HG03575 (cell line): ENCODE measurements around the gene ATP4A.
"Not testable (repeated sequence)": the region's sequence is repeated elsewhere in the genome, so short reads cannot be mapped to it uniquely, and the experiment has no call there.

Source experiments
- ATAC-seq: cut with Tn5 transposase; IDR thresholded peaks from one replicate; pipeline ENCODE4 v1.9.1; 2021; ENCODE audit not compliant: unreplicated experiment, insufficient number of reproducible peaks, low FRiP score; ENCODE audit errors: extremely low read depth

The ATP4A gene

DNA sequence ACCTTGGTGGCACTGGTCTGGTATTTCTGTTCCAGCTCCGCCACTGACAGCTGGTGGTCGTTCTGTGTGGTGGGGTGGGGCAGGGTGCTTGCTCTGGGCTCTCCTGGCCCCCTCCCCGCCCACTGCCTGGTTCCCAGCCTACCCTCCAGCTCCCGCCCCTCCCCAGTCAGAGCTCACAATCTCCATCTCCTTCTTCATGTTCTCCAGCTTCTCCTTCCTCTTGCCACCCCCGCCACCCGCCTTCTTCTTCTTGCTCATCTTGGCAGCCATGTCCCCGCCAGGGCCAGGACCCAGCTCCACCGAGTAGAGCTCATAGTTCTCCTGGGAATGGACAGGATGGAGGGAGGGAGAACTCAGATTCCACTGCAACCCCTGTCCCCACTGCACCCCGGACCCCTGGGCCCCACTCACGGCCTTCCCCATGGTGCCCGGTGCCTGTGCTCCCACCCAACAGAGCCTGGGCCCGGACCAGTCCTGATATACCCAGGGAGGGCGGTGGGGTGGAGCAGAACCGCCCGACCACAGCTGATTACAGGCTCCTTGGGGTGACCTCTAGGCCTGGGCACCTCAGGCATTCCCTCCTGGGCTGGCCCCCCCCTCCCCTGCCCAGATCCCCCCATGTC is at the start of gene ATP4A:
ATP4A (minus strand) TSS at position 452 of the 623 bp plus-strand sequence; CDS start at position 423, 29 bp downstream.
- no peak for ATAC-seq

DNA sequence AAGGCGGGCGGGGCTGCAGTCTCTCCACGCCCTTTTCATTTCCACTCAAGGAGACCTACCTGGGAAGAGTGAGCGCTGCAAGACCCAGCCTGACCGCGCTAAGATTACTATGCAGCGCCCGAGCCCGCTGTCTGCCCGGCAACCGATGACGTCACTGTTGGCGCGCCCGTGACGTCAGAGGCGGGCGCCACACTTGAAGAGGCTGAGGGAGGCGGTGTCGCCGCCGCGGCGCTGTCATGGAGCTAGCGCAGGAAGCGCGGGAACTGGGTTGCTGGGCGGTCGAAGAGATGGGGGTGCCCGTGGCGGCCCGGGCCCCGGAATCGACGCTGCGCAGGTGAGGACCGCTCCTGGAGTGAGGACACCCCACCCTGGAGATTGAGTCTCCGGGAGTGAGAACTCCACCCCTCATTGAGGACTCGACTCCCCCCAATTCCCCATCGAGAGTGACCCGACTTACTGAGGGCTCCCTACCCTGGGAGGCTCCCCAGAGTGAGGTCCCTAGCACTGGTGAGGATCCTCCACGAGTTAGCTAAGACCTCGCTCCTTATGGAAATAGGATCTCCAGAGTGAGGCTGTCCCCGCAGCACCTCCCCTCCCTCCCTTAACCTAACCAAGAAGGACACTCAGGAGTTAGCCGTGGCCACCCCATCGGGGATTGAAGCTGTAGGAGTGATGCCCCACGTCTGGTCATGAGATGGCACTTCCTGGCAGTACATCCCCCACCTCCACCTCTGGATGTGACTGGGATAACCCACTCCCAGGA is 49.3 kb upstream of the ATP4A start, which contains the start of gene HAUS5:
HAUS5 (plus strand) TSS at position 177 of the 763 bp plus-strand sequence; CDS start at position 237, 60 bp downstream.
- no peak for ATAC-seq

DNA sequence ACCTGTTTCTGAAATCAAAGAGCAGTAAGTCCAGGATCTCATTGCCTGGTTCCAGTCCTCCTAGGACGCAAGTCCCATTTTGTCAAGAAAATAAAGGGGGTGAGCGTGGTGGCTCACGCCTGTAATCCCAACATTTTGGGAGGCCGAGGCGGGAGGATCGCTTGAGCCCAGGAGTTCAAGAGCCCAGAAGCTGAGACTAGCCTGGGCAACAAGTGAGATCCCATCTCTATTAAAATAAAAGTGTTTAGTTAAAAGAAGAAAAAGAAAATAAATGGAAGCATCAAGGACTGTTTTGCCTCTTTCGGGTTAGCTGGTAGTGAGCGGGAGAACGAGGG is 48.7 kb upstream of the ATP4A start:
- ATAC-seq = no peak

DNA sequence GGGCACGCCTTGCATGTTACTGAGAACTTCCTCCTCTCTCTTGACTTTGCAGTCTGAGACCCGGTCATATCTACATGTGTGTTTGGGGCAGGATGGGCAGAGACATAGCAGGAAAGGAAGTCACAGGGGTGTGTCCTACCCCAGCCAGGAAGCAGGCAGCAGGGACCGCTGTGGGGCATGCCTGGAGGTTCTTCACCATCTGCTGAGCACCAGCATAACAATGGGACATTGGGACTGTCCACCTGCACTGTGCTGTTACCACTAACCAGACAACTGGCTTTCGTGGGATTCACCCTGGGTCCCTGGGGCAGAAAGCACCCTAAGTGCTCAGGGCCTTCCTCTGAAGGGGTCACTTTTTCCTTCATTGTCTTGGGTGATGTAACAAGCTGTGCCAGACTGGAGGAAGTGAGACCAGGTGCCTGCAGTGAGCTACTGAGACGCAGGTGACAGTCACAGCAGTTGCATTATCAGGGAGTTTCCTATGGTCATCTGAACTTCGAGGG is 46.4 kb upstream of the ATP4A start:
- no peak for ATAC-seq

DNA sequence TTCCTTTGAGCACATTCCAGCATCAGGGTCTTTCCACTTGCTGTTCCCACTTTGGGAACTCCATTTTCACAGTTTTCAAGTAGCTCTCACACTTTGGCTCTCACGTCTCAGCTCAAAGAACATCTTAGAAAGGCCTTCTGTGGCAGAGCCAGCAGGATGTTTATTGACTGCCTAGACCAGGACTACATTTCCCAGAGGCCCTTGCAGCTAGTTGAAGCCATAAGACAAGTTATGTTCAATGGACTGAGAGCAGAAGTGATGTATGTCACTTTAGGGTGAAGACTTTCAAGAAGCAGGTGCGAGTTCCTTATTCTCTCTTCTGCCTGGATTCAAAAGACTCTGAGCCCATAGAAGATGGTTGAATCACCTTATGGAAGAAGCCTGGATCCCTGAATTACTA is 44.8 kb upstream of the ATP4A start:
- ATAC-seq = no peak

DNA sequence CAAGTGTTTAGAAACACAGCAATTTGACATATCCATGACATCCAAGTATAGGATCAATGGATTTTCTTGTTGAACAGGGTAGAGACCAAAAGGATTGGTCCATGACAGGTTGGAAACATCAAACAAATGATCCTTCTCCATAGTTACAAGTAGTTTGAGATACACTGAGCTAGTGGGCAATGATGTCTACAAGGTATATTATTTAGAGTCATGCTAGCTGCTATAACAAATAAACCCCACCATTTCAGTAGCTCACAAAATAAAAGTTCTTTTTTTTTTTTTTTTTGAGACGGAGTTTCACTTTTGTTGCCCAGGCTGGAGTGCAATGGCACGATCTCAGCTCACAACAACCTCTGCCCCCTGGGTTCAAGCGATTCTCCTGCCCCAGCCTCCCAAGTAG is 44.2 kb upstream of the ATP4A start:
- ATAC-seq = no peak

DNA sequence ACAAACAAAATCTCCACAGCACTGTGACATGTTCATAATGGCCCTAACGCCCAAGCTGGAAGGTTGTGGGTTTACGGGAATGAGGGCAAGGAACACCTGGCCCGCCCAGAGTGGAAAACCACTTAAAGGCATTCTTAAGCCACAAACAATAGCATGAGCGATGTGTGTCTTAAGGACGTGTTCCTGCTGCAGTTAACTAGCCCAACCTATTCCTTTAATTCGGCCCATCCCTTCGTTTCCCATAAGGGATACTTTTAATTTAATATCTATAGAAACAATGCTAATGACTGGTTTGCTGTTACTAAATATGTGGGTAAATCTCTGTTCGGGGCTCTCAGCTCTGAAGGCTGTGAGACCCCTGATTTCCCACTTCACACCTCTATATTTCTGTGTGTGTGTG is 43.7 kb upstream of the ATP4A start:
- not testable (repeated sequence) for ATAC-seq

DNA sequence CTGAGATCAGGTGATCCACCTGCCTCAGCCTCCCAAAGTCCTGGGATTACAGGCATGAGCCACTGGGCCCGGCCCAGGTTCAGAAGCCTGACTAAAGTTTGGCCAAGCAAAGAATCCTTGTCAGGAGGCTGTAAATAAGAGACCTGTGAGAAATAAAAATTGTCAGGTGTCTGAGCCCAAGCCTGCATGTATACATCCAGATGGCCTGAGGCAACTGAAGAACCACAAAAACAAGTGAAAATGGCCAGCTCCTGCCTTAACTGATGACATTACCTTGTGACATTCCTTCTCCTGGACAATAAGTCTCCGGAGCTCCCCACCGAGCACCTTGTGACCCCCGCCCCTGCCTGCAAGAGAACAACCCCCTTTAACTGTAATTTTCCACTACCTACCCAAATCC is 41.0 kb upstream of the ATP4A start:
- ATAC-seq = not testable (repeated sequence)

DNA sequence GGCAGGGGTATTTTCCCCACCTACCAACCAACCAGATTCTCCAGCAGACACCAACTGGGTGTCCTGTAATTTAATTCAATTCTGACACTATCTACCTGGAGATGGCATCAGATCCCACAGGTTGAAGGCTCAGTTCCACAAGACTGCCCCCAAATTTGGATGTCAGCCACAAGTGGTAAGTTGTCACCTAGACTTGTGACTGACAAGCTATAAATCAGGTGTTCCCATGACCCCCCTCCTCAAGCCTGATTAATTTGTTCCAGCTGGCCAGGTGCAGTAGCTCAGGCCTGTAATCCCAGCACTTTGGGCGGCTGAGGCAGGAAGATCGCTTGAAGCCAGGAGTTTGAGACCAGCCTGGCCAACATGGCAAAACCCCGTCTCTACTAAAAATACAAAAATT is 38.5 kb upstream of the ATP4A start:
- ATAC-seq = no peak

DNA sequence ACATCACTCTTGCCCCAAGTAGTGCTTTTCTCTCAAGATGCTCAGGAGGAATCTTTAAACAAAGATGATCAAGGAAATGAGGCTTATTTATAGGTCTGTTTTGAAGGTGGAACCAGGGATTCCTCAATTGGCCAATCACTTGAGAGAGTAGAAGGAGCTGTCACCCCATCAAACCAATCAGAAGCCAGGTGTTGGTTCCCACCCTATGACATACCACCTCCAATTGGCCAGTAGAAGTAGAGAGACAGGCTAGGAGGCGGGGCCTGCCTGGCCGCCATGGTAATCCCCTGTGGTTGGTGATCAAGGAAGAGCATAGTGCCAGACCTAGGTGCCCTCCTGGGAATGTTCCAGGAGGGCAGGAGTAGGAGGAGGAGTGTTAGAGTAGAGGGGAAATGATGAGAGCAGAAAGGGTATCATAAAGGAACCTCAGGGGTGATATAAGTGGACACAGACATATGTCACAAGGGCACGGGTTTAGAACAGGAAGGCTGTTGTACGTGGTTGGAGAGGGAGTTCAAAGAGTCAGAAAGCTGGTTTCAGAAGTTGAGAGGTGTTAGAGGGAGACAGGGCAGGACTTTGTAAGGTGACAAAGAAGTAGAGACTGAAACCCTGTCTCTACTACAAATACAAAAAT is 33.0 kb upstream of the ATP4A start:
- no peak for ATAC-seq

DNA sequence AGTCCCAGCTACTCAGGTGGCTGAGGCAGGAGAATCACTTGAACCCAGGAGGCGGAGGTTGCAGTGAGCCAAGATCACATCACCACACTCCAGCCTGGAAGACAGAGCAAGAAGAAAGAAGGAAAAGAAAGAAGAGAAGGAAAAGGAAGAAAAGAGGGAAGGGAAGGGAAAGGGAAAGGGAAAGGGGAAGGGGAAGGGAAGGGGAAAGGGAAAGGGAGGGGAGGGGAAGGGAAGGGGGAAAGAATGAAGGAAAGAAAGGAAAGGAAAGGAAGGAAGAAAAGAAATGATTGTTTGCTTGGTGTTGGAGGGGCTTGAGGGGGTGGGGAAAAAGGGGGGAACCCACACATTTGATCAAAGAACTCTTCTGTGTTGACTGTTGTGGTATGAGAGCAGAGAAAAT is 32.5 kb upstream of the ATP4A start:
- no peak for ATAC-seq

DNA sequence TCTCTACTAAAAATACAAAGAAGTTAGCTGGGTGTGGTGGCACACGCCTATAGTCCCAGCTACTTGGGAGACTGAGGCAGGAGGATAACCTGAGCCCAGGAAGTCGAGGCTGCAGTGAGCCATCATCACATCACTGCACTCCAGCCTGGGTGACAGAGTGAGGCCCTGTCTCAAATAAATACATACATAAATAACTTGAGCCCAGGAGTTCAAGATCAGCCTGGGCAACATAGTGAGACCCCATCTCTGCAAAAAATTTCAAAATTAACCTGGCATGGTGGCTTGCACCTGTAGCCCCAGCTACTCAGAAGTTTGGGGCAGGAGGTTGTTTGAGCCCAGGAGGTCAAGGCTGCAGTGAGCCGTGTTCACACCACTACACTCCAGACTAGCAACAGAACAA is 31.6 kb upstream of the ATP4A start:
- ATAC-seq = not testable (repeated sequence)

DNA sequence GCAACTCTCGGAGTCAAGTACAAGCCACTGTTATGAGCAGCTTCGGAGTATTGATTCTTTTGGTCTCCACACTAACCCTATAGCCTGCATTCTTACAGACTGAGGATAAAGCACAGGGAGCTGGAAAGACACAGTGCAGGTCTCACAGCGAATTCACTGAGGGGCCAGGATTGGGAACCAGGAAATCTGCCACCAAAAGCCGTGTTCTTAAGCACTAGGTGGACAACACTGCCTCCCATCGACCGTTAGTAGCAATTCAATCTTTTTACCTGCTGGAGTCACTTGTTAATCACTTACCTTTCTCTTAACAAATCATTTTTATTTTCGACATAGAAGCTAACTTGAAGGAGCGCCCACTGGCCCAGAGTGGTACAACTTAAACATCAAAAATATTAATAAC is 28.8 kb upstream of the ATP4A start:
- ATAC-seq = no peak

DNA sequence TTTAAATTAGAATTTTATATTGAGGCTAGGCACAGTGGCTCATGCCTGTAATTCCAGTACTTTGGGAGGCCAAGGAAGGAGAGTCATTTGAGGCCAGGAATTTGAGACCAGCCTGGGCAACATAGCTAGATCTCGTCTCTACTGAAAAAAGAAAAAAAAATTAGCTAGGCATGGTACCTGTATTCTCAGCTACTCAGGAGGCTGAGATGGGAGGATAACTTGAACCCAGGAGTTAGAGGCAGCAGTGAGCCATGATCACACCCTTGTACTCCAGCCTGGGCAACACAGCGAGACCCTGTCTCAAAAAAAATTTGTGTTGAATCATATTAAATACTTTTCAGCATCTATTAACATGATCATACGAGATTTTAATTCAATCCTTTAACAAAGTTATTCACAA is 27.4 kb upstream of the ATP4A start:
- no peak for ATAC-seq

DNA sequence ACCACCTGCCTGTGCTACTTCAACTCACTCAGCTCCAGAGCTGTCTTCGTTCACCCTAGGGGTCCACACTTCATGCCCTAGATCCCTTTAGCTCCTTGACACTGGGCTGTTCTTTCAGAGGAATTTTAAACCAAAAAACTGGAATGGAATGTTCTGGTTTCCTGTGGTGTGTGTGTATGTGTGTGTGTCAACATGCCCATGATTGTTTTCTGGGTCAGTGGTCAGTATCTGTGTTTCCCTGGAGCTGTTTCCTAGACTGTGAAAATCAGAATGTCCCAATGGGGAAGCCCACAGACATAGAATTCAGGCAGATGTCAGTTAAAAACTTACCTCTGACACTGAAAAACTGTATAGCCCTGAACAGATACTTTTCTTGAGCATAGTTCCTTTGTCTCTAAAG is 23.9 kb upstream of the ATP4A start:
- ATAC-seq = no peak

DNA sequence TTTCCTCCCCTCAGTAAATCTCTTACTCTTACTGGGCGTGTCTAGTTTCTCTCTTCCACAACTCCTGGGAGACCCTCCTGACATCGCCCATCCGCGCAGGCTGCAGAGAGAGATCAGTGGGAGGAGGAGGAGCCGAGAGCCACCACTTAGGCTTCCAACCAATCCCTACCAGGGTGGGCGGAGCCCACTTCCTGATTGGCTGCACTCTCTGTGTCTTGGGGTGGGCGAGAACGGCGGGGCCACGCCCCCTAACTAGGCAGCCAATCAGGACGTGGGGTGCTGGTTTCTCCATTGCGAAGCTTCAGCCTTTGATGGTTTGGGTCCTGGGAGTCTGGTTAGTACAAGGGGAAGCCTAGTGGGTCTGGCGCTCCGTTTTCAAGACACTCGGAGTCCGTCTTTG is 22.4 kb upstream of the ATP4A start, which contains the start of gene PMIS2:
PMIS2 (plus strand) TSS at position 326 of the 400 bp plus-strand sequence. CDS start 87 bp downstream, outside the sequence.
- ATAC-seq = no peak

DNA sequence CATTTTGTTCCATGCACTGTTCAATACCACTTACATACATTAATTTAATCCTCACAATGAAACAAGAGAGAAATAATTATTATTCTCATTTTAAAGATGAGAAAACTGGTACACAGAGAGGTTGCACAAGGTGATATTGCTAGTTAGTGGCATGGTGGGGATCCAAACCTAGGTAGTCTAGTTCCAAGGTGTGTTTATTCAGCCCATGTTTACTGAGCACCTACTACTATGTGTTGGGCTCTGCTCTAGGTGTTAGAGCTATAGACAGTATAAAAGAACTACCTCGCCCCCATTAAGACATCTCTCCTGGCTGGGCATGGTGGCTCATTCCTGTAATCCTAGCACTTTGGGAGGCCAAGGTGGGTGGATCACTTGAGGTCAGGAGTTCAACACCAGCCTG is 19.3 kb upstream of the ATP4A start:
- no peak for ATAC-seq

DNA sequence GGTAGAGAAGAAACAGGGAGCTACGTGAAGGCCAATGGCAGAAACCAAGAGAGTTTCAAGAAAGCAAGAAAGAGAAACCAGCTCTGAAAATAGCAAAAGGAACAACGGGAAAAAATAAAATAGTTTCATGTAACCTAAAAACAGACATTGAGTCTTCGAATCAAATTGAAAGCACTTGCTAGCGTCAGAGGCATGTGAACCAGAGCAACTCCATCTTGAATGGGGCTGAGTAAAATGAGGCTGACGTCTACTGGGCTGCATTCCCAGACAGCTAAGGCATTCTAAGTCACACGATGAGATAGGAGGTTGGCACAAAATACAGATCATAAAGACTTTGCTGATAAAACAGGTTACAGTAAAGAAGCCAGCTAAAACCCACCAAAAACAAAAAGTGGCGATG is 15.2 kb upstream of the ATP4A start:
- ATAC-seq = no peak

DNA sequence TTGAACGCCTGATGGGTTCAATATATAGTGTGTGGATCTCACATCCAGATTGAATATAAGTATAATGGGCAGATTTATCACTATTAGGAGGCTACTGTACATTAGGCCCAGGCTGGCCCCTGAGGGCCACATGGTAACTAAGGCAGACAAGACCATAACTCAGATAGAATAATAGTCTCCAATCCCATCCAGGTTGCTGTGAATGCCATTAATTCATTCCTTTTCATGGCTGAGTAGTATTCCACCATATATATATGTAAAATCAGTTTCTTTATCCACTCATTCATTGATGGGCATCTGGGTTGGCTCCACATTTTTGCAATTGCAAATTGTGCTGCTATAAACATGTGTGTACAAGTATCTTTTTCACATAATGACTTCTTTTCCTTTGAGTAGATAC is 14.5 kb upstream of the ATP4A start:
- no peak for ATAC-seq

DNA sequence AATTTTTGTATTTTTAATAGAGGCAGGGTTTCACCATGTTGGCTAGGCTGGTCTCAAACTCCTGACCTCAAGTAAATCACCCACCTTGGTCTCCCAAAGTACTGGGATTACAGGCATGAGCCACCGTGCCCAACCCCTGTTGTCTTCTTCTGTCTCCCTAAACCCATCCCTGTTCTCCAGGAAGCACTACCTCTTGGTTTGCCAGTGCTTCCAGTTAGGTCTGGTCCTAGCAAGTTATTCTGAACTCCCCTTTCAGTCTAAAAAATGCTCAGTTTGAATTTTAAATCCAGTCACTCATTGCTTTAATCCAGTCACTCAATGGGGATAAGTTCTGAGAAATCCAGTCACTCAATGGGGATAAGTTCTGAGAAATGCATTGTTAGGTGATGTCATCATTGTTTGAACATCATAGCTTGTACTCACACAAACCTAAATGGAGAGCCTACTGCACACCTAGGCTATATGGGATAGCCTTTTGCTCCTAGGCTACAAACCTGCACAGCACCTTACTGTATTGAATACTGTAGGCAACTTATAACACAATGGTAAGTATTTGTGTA is 8.0 kb upstream of the ATP4A start:
- no peak for ATAC-seq
